Measurements from ENCODE around the gene PAX1. TPM values are rescaled to one million over a fixed set of nuclear protein-coding genes. Genes with fewer than 3 reads are reported as not detected.

PAX1 gene
- total RNA-seq, 1 experiment from 2014 or later = not detected

- TF ChIP-seq ZNF281 (CRISPR knock-in tag; IDR thresholded peaks at IDR 0.05) = no peak
- TF ChIP-seq ZNF425 (CRISPR knock-in tag; conservative IDR thresholded peaks at IDR 0.05) = no peak
Measured at GRCh38 chr20:21713901-21714296, 8.4 kb downstream of the PAX1 start (continued).

- Mint-ChIP-seq H3K4me3 (peak overlapping the region; percentile 71), H3K9me3 (no peaks in the 10 kb centered on the region), H3K36me3 (no peaks in the 10 kb centered on the region), H3K4me1 (peaks cover 48% of the 10 kb centered on the region), H3K27ac (no peak overlapping the region), H3K27me3 (ENCODE audit: low read depth) (peaks cover 100% of the 10 kb centered on the region)
- ATAC-seq = peak; percentile 57
- TF ChIP-seq PRDM15 (CRISPR knock-in tag; IDR thresholded peaks at IDR 0.05) = peak; percentile 62
- no peak for TF ChIP-seq ZNF396 (CRISPR knock-in tag; IDR thresholded peaks at IDR 0.05; ENCODE audit: borderline replicate concordance)
- DNase-seq (ENCODE audit: low spot score) = peak; percentile 58
- CTCF ChIA-PET = interaction anchor here (1.1 to 2.6 kb wide), 2 partner anchors 8 to 11 kb away, joined by 4 to 33 read pairs; partner anchors contain the start of gene PAX1
- POLR2A ChIA-PET = no interaction called here
Measured at GRCh38 chr20:21714297-21715192, 9.1 kb downstream of the PAX1 start.

- Mint-ChIP-seq H3K27ac (no peak overlapping the region), H3K4me3 (peak overlapping the region; percentile 71), H3K4me1 (peaks cover 44% of the 10 kb centered on the region), H3K27me3 (ENCODE audit: low read depth) (peaks cover 95% of the 10 kb centered on the region), H3K36me3 (no peaks in the 10 kb centered on the region), H3K9me3 (no peaks in the 10 kb centered on the region)
- no peak for DNase-seq (ENCODE audit: low spot score)
- ChIA-PET CTCF (interaction anchor here (2.6 to 6.0 kb wide), 2 partner anchors 11 to 12 kb away, joined by 33 to 131 read pairs; partner anchors contain the start of gene PAX1), POLR2A (no interaction called here)
- ATAC-seq = no peak
- no peak for TF ChIP-seq STAT6 (CRISPR knock-in tag; conservative IDR thresholded peaks at IDR 0.05; ENCODE audit: low read depth)
- TF ChIP-seq GABPB1 (CRISPR knock-in tag; IDR thresholded peaks at IDR 0.05) = no peak
- TF ChIP-seq TP53 (CRISPR knock-in tag; IDR thresholded peaks at IDR 0.05) = no peak
- no peak for TF ChIP-seq E2F4 (CRISPR knock-in tag; IDR thresholded peaks at IDR 0.05; ENCODE audit: borderline replicate concordance, low read depth)
- TF ChIP-seq KAT7 (CRISPR knock-in tag; IDR thresholded peaks at IDR 0.05; ENCODE audit: borderline replicate concordance) = no peak
- TF ChIP-seq ZNF121 (CRISPR knock-in tag; IDR thresholded peaks at IDR 0.05) = no peak
- TF ChIP-seq TEAD1 (CRISPR knock-in tag; IDR thresholded peaks at IDR 0.05) = no peak
- TF ChIP-seq SP1 (CRISPR knock-in tag; conservative IDR thresholded peaks at IDR 0.05) = no peak
- TF ChIP-seq MAX (CRISPR knock-in tag; IDR thresholded peaks at IDR 0.05) = no peak
- no peak for TF ChIP-seq ZNF416 (CRISPR knock-in tag; IDR thresholded peaks at IDR 0.05)
Measured at GRCh38 chr20:21715193-21715881, 9.9 kb downstream of the PAX1 start.

Measured in WTC11 (cell line).